Measurements from ENCODE around the gene FAM193B.

Gene FAM193B

DNA sequence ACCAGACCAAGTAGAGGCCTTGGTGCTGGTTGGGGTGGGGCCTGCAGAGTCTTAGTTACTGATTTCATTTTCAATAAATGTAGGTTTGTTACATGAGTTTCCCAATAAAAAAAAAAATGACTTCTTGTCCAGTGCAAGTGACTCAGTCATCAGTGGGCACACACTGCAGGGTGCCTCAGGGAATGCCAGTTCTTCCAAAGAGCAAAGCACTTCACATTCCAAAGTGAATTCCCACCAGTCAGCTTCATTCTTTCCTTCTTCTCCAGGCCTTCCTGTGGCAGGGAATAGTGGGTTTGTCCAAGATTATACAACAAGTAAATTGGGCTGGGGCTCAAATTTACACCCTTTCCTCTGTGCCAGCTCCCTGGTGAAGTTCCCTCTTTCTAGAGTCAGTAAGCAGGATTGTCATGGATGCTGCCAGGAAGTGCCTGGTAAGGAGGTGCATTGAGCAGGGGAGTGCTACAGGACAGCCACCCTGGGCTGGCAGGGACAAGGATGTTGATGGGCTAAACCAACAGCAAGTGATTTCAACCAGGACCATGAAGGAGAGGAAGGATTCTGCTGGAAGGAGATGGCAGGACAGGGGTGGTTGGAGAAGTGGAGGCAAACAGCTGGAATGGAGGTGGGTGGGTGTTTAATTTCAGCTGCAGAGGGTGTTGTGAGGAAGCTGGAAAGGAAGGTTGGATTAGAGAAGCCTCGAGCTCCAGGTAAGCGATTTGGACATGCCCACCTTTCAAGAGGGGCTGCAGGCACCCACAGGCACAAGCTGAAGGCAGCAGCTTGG lies 41.8 kb upstream of the FAM193B start:
- H3K36me3 ChIP-seq (ENCODE audit: insufficient read depth, low read length), result peaks cover 38% of the 10 kb centered on the region
- no peak overlapping the region for H3K4me2 ChIP-seq (ENCODE audit: low read length)
- no peaks in the 10 kb centered on the region for H3K27me3 ChIP-seq (ENCODE audit: control insufficient read depth, insufficient read depth, low read length)
- no peak overlapping the region for H3K4me3 ChIP-seq (ENCODE audit: low read length)
- H3K4me1 ChIP-seq (ENCODE audit: control insufficient read depth, insufficient read depth, low read length), result peaks cover 25% of the 10 kb centered on the region
- no peak overlapping the region for H3K9ac ChIP-seq (ENCODE audit: low read depth, low read length)
- no peaks in the 10 kb centered on the region for H3K9me3 ChIP-seq (replicated peaks; ENCODE audit: low read length)

DNA sequence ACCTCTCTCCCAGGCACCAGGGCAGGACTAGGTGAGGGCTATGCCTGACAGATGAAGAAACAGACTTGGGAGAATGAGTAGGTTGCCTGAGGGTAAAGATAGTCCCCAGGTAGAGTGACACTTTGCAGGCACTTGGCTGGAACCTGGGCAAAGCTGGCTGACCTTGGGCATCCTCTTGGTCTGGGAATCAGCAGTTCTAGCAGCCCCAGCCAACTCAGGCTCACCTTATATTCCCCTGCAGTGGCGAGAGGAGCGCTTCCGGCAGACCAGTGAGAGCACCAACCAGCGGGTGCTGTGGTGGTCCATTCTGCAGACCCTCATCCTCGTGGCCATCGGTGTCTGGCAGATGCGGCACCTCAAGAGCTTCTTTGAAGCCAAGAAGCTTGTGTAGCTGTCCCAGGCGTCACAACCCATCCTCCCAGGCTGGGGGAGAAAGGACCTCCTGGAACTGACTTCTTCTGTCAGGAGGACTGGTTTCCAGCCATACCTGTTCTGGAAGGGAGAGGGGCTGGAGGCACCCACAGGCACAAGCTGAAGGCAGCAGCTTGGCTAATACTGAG lies 40.7 kb upstream of the FAM193B start:
- Histone ChIP-seq H3K4me3 (ENCODE audit: low read length) (no peak overlapping the region), H3K36me3 (ENCODE audit: insufficient read depth, low read length) (peaks cover 38% of the 10 kb centered on the region), H3K4me1 (ENCODE audit: control insufficient read depth, insufficient read depth, low read length) (peaks cover 20% of the 10 kb centered on the region), H3K9ac (ENCODE audit: low read depth, low read length) (no peak overlapping the region), H3K27me3 (ENCODE audit: control insufficient read depth, insufficient read depth, low read length) (peaks cover 10% of the 10 kb centered on the region), H3K4me2 (ENCODE audit: low read length) (no peak overlapping the region), H3K9me3 (replicated peaks; ENCODE audit: low read length) (no peaks in the 10 kb centered on the region)

DNA sequence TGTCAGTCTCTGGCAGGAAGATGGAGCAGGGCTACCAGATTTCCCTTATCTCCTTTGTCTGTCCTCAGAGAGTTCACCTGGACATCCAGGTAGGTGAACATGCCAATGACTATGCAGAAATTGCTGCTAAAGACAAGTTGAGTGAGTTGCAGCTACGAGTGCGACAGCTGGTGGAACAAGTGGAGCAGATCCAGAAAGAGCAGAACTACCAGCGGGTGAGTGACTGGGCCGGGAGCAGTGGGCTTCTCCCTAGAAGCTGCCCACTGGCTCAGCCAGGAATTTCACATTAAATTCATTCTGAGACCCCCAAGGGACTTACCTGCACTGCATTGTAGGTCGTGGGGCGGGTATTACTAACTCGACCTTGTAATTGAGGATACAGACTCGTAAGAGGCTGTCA lies 39.7 kb upstream of the FAM193B start:
- Histone ChIP-seq H3K4me2 (ENCODE audit: low read length) (peak overlapping the region; percentile 97), H3K9ac (ENCODE audit: low read depth, low read length) (no peak overlapping the region), H3K36me3 (ENCODE audit: insufficient read depth, low read length) (peaks cover 38% of the 10 kb centered on the region), H3K4me3 (ENCODE audit: low read length) (no peak overlapping the region), H3K9me3 (replicated peaks; ENCODE audit: low read length) (no peaks in the 10 kb centered on the region), H3K27me3 (ENCODE audit: control insufficient read depth, insufficient read depth, low read length) (peaks cover 18% of the 10 kb centered on the region), H3K4me1 (ENCODE audit: control insufficient read depth, insufficient read depth, low read length) (peaks cover 19% of the 10 kb centered on the region)

DNA sequence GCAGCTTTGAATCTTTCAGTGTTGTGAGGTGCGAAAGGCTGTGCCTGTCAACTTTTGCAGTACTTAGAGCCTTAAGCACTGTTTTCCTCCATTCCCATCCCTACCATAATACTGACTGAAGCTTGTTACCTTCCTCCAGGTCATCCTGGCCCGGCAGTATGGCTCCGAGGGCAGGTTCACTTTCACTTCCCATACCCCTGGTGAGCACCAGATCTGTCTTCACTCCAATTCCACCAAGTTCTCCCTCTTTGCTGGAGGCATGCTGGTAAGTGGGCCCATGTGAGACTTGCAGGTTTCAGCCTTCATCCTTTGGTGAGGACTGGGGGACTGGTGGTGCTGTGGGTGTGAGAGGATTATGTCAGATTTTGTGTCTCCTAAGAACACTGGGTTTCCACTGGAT lies 39.1 kb upstream of the FAM193B start:
- Histone ChIP-seq H3K4me1 (ENCODE audit: control insufficient read depth, insufficient read depth, low read length) (peaks cover 15% of the 10 kb centered on the region), H3K36me3 (ENCODE audit: insufficient read depth, low read length) (peaks cover 38% of the 10 kb centered on the region), H3K27me3 (ENCODE audit: control insufficient read depth, insufficient read depth, low read length) (peaks cover 21% of the 10 kb centered on the region), H3K4me3 (ENCODE audit: low read length) (peak overlapping the region; percentile 100), H3K4me2 (ENCODE audit: low read length) (peak overlapping the region; percentile 97), H3K9me3 (replicated peaks; ENCODE audit: low read length) (no peaks in the 10 kb centered on the region), H3K9ac (ENCODE audit: low read depth, low read length) (peak overlapping the region; percentile 98)

DNA sequence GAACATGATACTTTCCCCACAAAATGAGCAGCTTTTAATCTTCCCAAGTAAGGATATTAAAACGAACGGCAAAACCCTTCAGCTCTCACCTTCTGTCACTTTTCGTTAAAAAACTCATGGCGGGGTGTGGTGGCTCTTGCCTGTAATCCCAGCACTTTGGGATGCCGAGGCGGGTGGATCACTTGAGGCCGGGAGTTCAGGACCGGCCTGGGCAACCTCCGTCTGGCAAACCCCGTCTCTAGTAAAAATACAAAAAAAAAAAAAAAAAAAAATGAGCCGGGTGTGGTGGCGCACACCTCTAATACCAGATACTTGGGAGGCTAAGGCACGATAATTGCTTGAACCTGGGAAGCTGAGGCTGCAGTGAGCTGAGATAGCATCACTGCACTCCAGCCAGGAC lies 38.5 kb upstream of the FAM193B start:
- H3K4me2 ChIP-seq (ENCODE audit: low read length), result peak overlapping the region; percentile 97
- peak overlapping the region; percentile 98 for H3K9ac ChIP-seq (ENCODE audit: low read depth, low read length)

DNA sequence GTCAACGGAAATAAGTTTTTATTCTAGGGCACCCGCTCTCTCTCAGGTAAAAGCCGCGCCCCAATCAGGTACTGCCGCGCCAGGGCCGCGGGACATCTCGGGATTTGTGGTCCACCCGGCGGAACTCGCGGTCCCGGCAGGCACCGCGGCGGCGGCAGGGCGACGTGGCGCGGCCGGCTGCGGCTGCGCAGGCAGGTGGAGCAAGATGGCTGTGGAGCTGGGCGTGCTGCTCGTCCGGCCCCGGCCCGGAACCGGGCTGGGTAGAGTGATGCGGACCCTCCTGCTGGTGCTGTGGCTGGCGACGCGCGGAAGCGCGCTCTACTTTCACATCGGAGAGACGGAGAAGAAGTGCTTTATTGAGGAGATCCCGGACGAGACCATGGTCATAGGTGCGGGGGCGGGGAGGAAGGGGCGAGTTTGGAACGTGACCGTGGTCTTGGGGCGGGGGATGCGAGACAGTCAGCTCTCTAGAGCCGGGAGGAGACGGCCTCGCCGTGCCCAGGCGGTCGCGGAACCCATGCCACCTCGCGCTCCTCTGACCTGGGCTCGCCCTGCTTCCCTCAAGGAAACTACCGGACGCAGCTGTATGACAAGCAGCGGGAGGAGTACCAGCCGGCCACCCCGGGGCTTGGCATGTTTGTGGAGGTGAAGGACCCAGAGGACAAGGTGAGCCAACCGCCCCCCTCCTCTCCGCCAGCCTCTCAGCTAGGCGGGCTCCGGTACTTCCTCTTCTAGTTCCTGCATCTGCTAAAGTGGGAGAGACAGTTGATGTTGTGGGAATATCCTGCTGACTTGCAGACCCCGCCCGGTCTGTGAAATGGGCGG lies 37.9 kb upstream of the FAM193B start, which contains the start of gene TMED9:
TSS of gene TMED9 (plus strand) at position 194 of the 825 bp plus-strand sequence. CDS start at position 206, 12 bp downstream.
- H3K4me2 ChIP-seq (ENCODE audit: low read length), result peak within 1 kb of the TSS; percentile 97
- peaks cover 34% of the 10 kb centered on the region for H3K27me3 ChIP-seq (ENCODE audit: control insufficient read depth, insufficient read depth, low read length)
- peaks cover 12% of the 10 kb centered on the region for H3K4me1 ChIP-seq (ENCODE audit: control insufficient read depth, insufficient read depth, low read length)
- peak within 1 kb of the TSS; percentile 98 for H3K9ac ChIP-seq (ENCODE audit: low read depth, low read length)
- H3K36me3 ChIP-seq (ENCODE audit: insufficient read depth, low read length), result peaks cover 38% of the 10 kb centered on the region
- peak within 1 kb of the TSS; percentile 100 for H3K4me3 ChIP-seq (ENCODE audit: low read length)
- no peaks in the 10 kb centered on the region for H3K9me3 ChIP-seq (replicated peaks; ENCODE audit: low read length)

More for the DNA sequence above, 38.5 kb upstream of the FAM193B start:
- Histone ChIP-seq H3K27me3 (ENCODE audit: control insufficient read depth, insufficient read depth, low read length) (peaks cover 28% of the 10 kb centered on the region), H3K4me1 (ENCODE audit: control insufficient read depth, insufficient read depth, low read length) (peaks cover 12% of the 10 kb centered on the region), H3K4me3 (ENCODE audit: low read length) (peak overlapping the region; percentile 100), H3K36me3 (ENCODE audit: insufficient read depth, low read length) (peaks cover 38% of the 10 kb centered on the region), H3K9me3 (replicated peaks; ENCODE audit: low read length) (no peaks in the 10 kb centered on the region)

DNA sequence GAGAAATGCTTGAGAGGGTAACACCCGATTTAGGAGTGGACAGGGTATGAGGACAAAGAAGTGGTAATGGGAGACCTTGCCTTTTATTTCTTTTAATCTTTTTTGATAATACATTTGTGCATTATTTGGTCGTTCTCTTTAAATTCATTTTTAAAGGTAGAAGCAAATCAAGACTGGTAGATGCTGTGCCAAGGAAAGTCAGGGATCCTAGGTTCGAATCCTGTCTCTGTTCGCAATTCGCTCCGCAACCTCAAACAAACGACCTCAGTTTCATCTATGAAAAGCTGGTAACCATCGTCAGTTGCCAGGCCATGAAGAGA lies 37.3 kb upstream of the FAM193B start:
- Histone ChIP-seq H3K27me3 (ENCODE audit: control insufficient read depth, insufficient read depth, low read length) (peaks cover 35% of the 10 kb centered on the region), H3K4me3 (ENCODE audit: low read length) (peak overlapping the region; percentile 100), H3K9ac (ENCODE audit: low read depth, low read length) (peak overlapping the region; percentile 98), H3K4me2 (ENCODE audit: low read length) (peak overlapping the region; percentile 97), H3K36me3 (ENCODE audit: insufficient read depth, low read length) (peaks cover 35% of the 10 kb centered on the region), H3K4me1 (ENCODE audit: control insufficient read depth, insufficient read depth, low read length) (peaks cover 12% of the 10 kb centered on the region), H3K9me3 (replicated peaks; ENCODE audit: low read length) (no peaks in the 10 kb centered on the region)

DNA sequence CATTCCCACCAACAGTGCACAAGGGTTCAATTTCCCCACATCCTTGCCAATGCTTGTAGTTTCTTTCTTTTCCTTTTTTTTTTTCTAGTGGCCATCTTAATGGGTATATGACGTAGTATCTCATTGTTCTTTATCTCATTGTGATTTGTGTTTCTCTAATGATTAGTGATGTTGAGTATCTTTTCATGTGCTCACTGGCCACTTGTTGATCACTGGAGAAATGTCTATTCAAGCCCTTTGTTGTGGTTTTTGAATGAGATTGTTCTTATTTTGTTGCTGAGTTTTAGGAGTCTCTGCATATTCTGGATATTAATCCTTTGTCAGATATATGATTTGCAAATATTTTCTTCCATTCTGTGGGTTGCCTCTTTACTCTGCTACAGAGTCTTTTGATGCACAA lies 36.0 kb upstream of the FAM193B start:
- Histone ChIP-seq H3K4me2 (ENCODE audit: low read length) (no peak overlapping the region), H3K4me1 (ENCODE audit: control insufficient read depth, insufficient read depth, low read length) (peaks cover 12% of the 10 kb centered on the region), H3K27me3 (ENCODE audit: control insufficient read depth, insufficient read depth, low read length) (peaks cover 43% of the 10 kb centered on the region), H3K9me3 (replicated peaks; ENCODE audit: low read length) (no peaks in the 10 kb centered on the region), H3K9ac (ENCODE audit: low read depth, low read length) (no peak overlapping the region), H3K36me3 (ENCODE audit: insufficient read depth, low read length) (peaks cover 23% of the 10 kb centered on the region), H3K4me3 (ENCODE audit: low read length) (no peak overlapping the region)

DNA sequence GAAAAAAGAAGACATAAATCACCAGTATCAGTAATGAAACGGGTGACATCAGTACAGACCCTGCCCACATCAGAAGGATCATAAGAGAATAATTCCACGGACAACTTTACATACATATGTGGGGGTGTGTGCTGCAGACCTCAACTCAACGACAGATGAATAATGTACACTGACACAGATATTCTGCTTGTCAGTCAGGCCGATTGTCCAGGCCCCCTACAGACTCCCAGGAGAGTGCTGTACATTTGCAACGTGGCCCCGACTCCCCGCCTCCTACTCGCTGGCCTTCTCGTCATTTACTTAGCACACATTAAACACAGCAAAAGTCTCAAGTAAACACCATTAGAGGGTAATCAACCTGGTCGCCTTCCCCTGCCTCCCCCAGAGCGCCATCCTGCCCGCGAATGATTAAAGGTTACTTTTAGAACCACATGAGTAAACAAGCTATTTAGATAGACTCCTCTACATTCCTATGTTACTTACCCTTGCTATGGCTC lies 34.1 kb upstream of the FAM193B start:
- no peak overlapping the region for H3K4me2 ChIP-seq (ENCODE audit: low read length)
- H3K9me3 ChIP-seq (replicated peaks; ENCODE audit: low read length), result no peaks in the 10 kb centered on the region
- peaks cover 12% of the 10 kb centered on the region for H3K4me1 ChIP-seq (ENCODE audit: control insufficient read depth, insufficient read depth, low read length)
- H3K4me3 ChIP-seq (ENCODE audit: low read length), result no peak overlapping the region
- no peak overlapping the region for H3K9ac ChIP-seq (ENCODE audit: low read depth, low read length)
- H3K36me3 ChIP-seq (ENCODE audit: insufficient read depth, low read length), result peaks cover 3% of the 10 kb centered on the region
- peaks cover 56% of the 10 kb centered on the region for H3K27me3 ChIP-seq (ENCODE audit: control insufficient read depth, insufficient read depth, low read length)

DNA sequence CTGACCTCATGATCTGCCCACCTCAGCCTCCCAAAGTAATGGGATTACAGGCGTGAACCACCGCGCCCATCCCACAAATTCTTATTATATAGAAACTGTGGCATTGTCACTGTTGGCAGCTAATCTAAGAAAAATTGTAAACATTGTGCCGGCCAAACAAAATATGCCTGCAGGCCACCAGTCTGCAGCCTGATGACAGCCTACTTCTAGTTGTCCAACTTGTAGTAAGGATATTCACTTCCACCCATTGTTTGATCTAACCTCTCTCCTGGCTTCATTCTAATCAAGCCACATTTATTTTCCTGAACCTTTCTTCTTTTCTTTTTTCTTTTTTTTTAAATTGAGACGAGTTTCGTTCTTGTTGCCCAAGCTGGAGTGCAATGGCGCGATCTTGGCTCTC lies 24.0 kb upstream of the FAM193B start:
- Histone ChIP-seq H3K9ac (ENCODE audit: low read depth, low read length) (no peak overlapping the region), H3K4me2 (ENCODE audit: low read length) (no peak overlapping the region), H3K4me1 (ENCODE audit: control insufficient read depth, insufficient read depth, low read length) (no peaks in the 10 kb centered on the region), H3K27me3 (ENCODE audit: control insufficient read depth, insufficient read depth, low read length) (peaks cover 16% of the 10 kb centered on the region), H3K9me3 (replicated peaks; ENCODE audit: low read length) (no peaks in the 10 kb centered on the region), H3K36me3 (ENCODE audit: insufficient read depth, low read length) (no peaks in the 10 kb centered on the region), H3K4me3 (ENCODE audit: low read length) (no peak overlapping the region)

DNA sequence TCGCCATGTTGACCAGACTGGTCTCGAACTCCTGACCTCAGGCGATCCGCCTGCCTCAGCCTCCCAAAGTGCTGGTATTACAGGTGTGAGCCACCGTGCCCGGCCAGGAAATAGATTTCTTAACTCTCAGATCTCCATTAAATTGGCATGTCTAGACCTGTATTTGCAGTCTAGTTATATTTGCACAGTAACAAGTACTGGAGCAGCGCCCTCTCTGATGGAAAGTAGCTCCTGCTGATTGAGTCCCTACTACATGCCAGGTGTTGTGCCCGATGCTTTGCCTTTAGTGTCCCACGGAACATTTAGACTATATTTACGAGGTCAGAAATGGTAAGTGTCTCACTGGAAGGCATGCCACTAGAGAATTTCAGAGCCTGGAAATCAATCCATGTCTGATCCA lies 21.8 kb upstream of the FAM193B start:
- Histone ChIP-seq H3K9ac (ENCODE audit: low read depth, low read length) (no peak overlapping the region), H3K4me2 (ENCODE audit: low read length) (no peak overlapping the region), H3K36me3 (ENCODE audit: insufficient read depth, low read length) (no peaks in the 10 kb centered on the region), H3K27me3 (ENCODE audit: control insufficient read depth, insufficient read depth, low read length) (peaks cover 19% of the 10 kb centered on the region), H3K4me3 (ENCODE audit: low read length) (no peak overlapping the region), H3K4me1 (ENCODE audit: control insufficient read depth, insufficient read depth, low read length) (no peaks in the 10 kb centered on the region), H3K9me3 (replicated peaks; ENCODE audit: low read length) (no peaks in the 10 kb centered on the region)
